CD4-positive, alpha-beta T cell treated with Interleukin-6 at 100 ng/mL for 8 hours (primary cell): ENCODE data around the gene NUDCD2.
A peak's percentile ranks its signal among the peaks of the same experiment; 100 is the strongest.

ENCODE experiments used
- DNase-seq: peaks from one replicate; pipeline ENCODE4 v3.0.0-alpha.2; 2020; ENCODE audit warnings: mixed read lengths, low spot score

Gene NUDCD2, protein sequence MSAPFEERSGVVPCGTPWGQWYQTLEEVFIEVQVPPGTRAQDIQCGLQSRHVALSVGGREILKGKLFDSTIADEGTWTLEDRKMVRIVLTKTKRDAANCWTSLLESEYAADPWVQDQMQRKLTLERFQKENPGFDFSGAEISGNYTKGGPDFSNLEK

DNA sequence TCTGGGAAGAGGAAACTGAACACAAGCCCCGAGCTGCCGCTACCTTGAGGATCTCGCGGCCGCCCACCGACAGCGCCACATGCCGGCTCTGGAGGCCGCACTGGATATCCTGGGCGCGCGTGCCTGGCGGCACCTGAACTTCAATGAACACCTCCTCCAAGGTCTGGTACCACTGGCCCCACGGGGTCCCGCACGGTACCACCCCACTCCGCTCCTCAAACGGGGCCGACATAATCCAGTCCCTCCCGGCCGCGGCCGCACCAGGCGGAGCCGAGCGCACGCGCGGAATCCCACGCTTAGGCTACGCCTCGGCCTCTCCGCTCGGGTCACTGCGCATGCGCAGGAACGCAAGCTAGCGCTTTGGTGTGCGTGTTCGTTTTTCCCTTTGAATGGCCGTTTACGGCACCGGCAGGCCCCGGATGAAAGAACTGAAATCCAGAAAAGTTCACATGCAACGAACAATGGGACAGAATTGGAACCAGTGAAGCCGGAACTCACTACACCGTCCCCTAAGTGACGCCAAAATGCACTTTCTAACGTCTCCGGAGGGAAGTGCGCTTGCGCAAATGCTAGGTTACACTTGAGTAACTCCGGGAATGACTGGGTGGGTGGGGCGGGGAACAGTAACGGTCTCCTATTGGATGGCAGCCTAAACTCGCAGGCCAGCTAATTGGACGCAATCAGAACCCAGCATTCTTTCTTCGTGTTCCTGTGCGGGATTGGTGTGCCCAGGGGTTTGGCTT, at the start of gene NUDCD2:
Gene NUDCD2 (minus strand): TSS at position 284 of the 743 bp plus-strand sequence. CDS start 52 bp downstream, at position 232.
- peak; percentile 97 for DNase-seq

GRCh38 chr5:163509291-163509951, 49.5 kb upstream of the NUDCD2 start:
- DNase-seq: no peak

GRCh38 chr5:163508753-163509152, 48.9 kb upstream of the NUDCD2 start:
- DNase-seq: no peak

GRCh38 chr5:163506726-163507125, 46.8 kb upstream of the NUDCD2 start:
- DNase-seq: no peak

DNA sequence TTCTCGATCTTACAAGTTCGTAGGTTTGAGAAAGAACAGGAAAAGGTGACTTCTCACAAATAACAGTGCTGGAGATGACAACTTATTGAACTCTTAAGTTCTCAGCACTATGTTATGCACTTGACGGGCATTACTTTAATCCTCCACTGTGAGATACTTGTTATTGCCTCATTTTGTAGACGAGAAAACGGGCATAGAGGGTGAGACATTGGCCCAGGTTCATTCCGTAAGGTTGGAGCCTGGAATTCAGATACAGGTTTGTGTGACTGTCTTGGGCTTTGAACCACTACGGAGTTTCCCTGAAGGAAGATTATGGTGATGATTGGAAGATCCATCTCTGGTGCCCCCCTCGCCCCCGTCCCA, 46.2 kb upstream of the NUDCD2 start:
- no peak for DNase-seq

GRCh38 chr5:163505368-163506094, 45.6 kb upstream of the NUDCD2 start, which contains the start of gene MAT2B:
TSS of gene MAT2B (plus strand) at chr5:163505619. CDS start at chr5:163505687, 68 bp downstream.
- DNase-seq: peak; percentile 95

DNA sequence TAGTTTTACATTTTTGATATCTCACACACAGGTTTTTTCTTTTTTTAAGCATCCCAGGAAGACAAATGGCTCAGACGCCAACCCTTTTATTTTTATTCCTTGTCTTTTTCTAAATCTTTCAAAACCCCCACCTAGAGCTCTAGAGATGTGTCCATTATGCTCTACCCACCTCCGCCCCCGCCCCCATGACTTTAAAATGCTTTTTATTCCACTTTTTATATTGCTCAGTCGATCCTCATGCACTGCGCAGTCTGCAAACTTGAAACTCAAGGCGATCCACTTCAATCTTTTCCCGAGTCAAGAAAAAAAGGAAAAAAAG, 45.1 kb upstream of the NUDCD2 start:
- no peak for DNase-seq

DNA sequence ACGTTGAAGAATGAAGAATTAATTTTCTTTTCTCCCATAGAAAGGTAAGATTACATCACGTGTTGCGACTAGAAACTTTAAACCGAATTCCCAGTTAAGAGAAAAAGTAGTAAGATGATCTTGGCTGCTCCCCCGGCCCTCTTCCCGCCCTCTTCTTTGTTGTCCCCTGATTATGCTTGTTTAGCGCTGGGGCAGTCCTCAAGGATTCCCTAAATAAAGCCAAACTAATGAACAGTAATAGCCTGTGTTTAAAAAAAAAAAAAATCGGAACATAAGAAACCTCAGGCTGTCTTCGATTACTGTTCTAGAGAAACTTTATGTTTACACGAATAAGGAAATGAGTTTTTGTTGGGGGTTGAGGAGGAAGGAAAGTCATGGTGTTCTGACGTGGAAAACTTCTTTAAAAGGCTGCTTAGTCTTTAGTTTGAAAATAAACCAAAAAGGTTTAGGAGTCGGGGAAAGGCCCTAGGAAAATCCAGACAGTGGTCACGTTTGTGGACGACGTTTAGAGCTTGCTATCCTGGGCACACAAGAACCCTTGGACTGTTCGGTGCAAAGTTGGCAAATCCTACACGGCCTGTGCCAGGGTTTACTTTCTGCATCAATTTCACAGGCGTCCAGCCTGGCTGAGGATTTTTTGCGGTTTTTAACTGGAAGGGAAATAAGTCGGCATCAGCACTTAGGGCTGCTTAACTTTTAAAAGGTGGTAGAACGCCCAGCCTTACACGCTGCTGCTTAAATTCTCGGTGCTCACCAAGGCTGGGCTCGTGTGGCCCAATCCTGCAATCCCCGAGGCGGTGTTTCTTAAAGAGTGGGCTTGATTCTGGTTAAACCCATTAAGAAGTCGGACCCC, 44.4 kb upstream of the NUDCD2 start:
- peak; percentile 18 for DNase-seq

DNA sequence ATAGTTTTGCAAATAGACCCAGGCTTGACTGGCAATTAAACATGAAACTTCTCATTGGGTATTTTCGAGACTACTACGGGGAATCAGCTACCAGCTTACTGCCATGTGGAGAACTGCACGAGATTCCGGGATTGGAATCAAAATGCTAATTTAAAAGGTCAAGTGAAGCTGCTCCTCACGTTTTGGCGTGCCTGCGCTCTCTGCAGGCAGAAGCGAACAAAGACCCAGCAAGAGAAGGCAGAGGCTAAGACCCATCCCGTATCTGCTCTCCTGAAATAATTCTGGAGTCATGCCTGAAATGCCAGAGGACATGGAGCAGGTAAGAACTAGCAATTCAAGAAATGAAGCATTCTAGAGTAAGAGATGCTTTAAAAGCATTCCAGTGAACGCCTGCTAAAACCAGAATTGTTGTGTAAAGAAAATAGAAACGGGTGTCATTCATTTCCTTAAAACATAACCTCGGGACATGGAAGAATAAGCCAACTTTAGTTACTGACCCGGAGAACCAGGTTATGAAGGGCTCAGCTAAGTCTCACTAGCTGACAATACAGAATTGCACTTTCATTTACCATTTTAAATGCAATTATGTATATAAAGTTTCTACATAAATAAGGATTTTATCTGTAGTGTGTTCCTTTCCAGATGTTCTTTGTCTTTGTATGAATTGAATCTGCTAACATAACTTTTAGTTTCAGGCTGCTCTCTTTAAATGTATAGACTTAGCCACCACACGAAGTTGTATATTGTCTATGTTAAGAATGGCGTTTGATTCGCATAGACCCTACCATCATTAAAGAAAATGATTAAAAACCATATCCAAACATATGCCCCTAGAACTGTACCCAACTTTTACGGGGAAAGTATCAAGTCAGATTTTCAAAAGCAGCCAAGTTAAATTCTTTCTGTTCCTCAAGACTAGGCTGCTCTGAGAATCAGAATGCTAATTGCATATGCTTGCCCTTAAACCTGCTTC, 43.5 kb upstream of the NUDCD2 start:
- peak; percentile 51 for DNase-seq

GRCh38 chr5:163502521-163502920, 42.6 kb upstream of the NUDCD2 start:
- DNase-seq: no peak

DNA sequence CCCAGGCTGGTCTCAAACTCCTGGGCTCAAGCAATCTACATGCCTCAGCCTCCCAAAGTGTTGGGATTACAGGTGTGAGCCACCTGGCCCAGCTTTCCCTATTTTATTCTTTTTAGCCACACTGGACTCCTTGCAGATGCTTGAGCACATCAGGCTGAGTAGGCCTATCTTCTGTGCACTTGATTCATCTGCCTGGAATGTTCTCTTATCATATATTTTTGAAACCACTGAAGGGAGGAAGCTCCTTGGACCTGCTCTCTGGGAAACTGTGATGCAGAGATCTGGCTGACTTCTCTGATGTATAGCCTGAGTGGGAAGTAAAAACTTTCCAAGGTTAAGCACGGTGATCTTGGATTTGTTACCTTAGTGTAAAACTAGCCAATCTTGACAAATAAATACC, 39.0 kb upstream of the NUDCD2 start:
- no peak for DNase-seq

- DNase-seq: no peak
These were observed 37.4 kb upstream of the NUDCD2 start for GRCh38 chr5:163497315-163497714.

GRCh38 chr5:163496286-163496685, 36.4 kb upstream of the NUDCD2 start:
- DNase-seq: no peak

- DNase-seq: no peak
These were observed 29.8 kb upstream of the NUDCD2 start for GRCh38 chr5:163489745-163490075.

DNA sequence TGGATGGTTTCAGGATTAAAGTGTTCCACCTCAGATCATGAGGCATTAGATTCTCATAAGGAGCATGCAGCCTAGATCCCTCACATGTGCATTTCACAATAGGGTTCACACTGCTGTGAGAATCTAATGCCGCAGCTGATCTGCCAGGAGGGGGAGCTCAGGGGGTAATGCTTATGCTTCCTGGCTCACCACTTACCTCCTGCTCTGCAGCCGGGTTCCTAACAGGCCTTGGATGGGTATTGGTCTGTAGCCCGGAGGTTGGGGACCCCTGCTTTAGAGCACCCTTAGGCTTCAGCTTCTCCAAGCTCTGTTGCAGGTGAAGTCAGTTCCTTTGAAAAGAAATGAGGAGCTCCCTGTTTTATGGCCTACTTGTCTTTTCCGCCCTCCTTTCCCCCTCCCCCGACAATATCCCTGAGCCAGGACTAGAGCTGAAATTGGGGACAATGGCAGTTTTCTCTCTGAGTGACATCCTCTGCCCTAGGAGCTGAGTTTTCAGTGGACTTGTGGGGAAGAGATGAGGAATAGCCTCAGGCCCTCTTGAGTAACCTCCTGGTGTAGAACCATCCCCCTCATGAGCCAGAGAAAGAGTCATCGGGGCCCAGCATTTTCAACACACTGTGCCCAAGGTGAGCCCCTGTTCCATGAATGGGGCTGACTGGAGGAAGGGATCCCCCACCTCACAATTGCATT, 29.3 kb upstream of the NUDCD2 start:
- DNase-seq: no peak

- no peak for DNase-seq
These were observed 19.0 kb upstream of the NUDCD2 start for GRCh38 chr5:163478982-163479271.

- DNase-seq: no peak
These were observed 18.5 kb upstream of the NUDCD2 start for GRCh38 chr5:163478126-163478981.

DNA sequence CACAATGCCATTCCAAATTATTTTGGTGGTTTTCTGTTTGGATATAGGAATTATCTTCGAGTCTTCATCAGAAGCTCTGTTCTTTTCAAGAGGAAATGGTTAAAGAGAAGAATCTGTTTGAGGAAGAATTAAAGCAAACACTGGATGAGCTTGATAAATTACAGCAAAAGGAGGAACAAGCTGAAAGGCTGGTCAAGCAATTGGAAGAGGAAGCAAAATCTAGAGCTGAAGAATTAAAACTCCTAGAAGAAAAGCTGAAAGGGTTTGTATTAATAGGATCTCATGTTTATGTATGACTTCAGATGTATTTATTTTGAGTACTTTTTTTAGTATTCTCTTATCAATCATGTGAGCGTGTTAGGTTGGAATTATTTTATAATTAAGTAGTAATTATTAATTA, 15.5 kb upstream of the NUDCD2 start:
- DNase-seq: no peak

- DNase-seq: peak; percentile 6
These were observed 13.8 kb upstream of the NUDCD2 start for GRCh38 chr5:163473635-163474243.
